Mononuclear cell (primary cell): ENCODE data around the gene DNM3. TPM values are rescaled to one million over a fixed set of nuclear protein-coding genes. Genes with fewer than 3 reads are reported as not detected.

Source experiments
- H3K27me3 ChIP-seq: 2 replicates; pipeline ENCODE4 v1.6.0; 2011; ENCODE audit warnings: low read length, control low read depth; ENCODE audit not compliant: insufficient read depth
- H3K4me1 ChIP-seq: 2 replicates; pipeline ENCODE4 v1.5.1; 2011; ENCODE audit warnings: mild to moderate bottlenecking, low read length, control low read depth; ENCODE audit not compliant: insufficient read depth
- H3K4me3 ChIP-seq: 2 replicates; pipeline ENCODE4 v1.5.1; 2011; ENCODE audit warnings: mild to moderate bottlenecking, low read length, moderate library complexity
- H3K9me3 ChIP-seq: 2 replicates; pipeline ENCODE4 v1.5.1; 2011; ENCODE audit warnings: low read depth, mild to moderate bottlenecking, control low read depth, low read length
- total RNA-seq: library from RNA; depleted of rRNA; stranded (reverse); fragments of >200 nt; gene quantifications from one replicate; pipeline ENCODE4 v1.2.3, GENCODE V29; 2012

Gene DNM3
- total RNA-seq, 1 donor = 20.5 TPM

DNA sequence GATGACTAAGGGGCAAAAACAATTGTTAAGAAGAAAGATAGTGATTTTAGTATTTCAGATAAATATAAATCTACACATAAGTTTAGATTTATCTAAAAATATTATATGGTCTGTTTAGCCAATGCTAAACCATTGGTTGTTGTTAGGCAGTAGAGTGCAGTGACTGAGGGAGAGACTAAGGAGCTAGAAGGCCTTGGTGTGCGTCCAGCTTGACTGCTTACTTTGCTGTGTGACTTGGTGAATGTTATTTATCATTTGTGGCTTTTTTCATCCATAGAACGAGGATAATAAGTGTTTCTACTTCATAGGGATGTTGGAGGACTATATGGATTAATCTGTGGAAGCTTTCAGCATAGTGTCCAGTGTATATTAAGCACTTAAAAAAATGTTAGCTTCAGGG lies 314.5 kb downstream of the DNM3 start:
- Histone ChIP-seq H3K4me3 (no peak overlapping the region), H3K4me1 (no peaks in the 10 kb centered on the region), H3K9me3 (no peaks in the 10 kb centered on the region), H3K27me3 (no peaks in the 10 kb centered on the region)

GRCh38 chr1:172162236-172162635 lies 320.9 kb downstream of the DNM3 start:
- H3K4me1 ChIP-seq = no peaks in the 10 kb centered on the region
- no peaks in the 10 kb centered on the region for H3K9me3 ChIP-seq
- no peak overlapping the region for H3K4me3 ChIP-seq
- no peaks in the 10 kb centered on the region for H3K27me3 ChIP-seq

- Histone ChIP-seq H3K9me3 (no peaks in the 10 kb centered on the region), H3K27me3 (no peaks in the 10 kb centered on the region), H3K4me3 (no peak overlapping the region), H3K4me1 (no peaks in the 10 kb centered on the region)
Measured at GRCh38 chr1:172163498-172164215, 322.4 kb downstream of the DNM3 start.

DNA sequence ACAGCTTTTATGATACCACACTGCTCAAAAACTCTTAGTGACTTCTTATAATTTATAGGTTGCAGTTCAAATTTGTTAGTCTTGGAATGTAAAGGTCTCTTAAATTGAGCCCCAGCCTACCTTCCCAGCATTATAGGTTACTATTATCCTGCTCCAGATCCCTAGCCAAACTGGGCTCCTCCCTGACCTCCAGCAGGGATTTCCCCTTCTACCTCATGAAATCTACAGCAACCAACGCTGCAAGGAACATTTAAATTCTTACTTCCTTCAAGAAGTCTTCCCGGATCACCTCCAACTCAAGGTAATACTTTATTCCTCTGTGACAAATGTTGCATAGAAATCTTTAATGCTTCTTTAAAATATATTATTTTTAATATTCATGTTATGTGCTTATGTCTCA lies 324.1 kb downstream of the DNM3 start:
- Histone ChIP-seq H3K27me3 (no peaks in the 10 kb centered on the region), H3K4me1 (no peaks in the 10 kb centered on the region), H3K9me3 (no peaks in the 10 kb centered on the region), H3K4me3 (no peak overlapping the region)

- Histone ChIP-seq H3K27me3 (no peaks in the 10 kb centered on the region), H3K9me3 (no peaks in the 10 kb centered on the region), H3K4me1 (no peaks in the 10 kb centered on the region), H3K4me3 (no peak overlapping the region)
Measured at GRCh38 chr1:172167796-172168596, 326.7 kb downstream of the DNM3 start.

- no peak overlapping the region for H3K4me3 ChIP-seq
- no peaks in the 10 kb centered on the region for H3K4me1 ChIP-seq
- H3K27me3 ChIP-seq = no peaks in the 10 kb centered on the region
- H3K9me3 ChIP-seq = no peaks in the 10 kb centered on the region
Measured at GRCh38 chr1:172168597-172168872, 327.2 kb downstream of the DNM3 start.

DNA sequence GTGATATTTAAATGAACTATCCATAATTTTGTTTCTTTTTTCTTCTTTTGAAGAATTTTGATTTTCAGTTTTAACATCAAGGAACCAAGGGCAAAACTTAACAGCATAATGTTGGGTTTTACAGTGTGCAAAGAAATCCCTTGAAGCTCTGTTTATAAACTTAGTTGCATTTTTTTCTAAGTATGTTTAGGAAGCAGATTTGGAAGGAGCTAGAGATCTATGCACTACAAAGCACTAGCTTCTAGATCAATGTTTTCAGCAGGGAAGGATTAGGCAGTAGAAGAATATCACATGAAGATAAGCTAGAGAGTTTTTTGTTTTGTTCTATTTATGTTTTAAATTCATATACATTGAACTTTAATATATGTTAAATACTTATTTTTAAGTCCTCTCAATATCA lies 328.5 kb downstream of the DNM3 start:
- Histone ChIP-seq H3K4me1 (no peaks in the 10 kb centered on the region), H3K9me3 (no peaks in the 10 kb centered on the region), H3K4me3 (no peak overlapping the region), H3K27me3 (no peaks in the 10 kb centered on the region)

GRCh38 chr1:172172352-172172831 lies 331.1 kb downstream of the DNM3 start:
- Histone ChIP-seq H3K4me1 (no peaks in the 10 kb centered on the region), H3K9me3 (no peaks in the 10 kb centered on the region), H3K27me3 (no peaks in the 10 kb centered on the region), H3K4me3 (no peak overlapping the region)

GRCh38 chr1:172176206-172176605 lies 334.9 kb downstream of the DNM3 start:
- H3K4me3 ChIP-seq = no peak overlapping the region
- no peaks in the 10 kb centered on the region for H3K9me3 ChIP-seq
- H3K4me1 ChIP-seq = peaks cover 6% of the 10 kb centered on the region
- H3K27me3 ChIP-seq = no peaks in the 10 kb centered on the region

DNA sequence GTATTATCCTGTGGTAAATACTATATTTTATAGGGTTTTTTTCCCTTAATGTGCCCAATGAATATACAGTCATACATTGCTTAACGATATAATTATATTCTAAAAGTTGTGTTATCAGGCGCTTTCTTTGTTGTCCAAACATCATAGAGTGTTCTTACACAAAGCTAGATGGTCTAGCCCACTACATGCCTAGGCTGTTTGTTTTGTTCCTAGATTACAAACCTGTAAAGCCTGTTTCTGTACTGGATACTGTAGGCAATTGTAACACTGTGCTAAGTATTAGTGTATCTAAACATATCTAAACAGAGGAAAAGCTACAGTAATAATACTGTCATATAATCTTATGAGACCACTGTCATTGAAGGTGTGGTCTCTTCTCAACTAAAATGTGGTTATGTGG lies 336.6 kb downstream of the DNM3 start:
- H3K4me1 ChIP-seq = peaks cover 18% of the 10 kb centered on the region
- H3K27me3 ChIP-seq = no peaks in the 10 kb centered on the region
- H3K9me3 ChIP-seq = no peaks in the 10 kb centered on the region
- H3K4me3 ChIP-seq = no peak overlapping the region

- Histone ChIP-seq H3K9me3 (no peaks in the 10 kb centered on the region), H3K4me3 (no peak overlapping the region), H3K4me1 (peaks cover 18% of the 10 kb centered on the region), H3K27me3 (no peaks in the 10 kb centered on the region)
Measured at GRCh38 chr1:172178886-172179285, 337.6 kb downstream of the DNM3 start.

DNA sequence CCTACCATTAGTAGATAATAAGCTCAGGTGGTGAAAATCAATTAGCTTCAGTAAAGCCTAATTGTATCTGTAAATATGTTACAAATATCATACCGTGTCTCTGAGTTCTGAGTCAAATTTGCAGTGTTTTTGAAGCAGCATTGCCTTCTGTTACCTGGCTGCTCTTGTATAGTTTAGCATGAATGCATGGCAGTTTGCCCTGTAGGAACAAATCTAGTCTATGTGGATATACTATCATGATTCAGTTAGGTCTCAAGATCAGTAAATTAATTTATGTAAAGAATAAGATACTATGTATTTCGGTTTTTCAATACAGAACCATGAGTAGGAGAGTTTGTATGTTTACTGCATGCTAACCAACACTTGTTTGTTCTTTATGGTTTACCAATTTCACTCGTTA lies 338.6 kb downstream of the DNM3 start:
- H3K27me3 ChIP-seq = no peaks in the 10 kb centered on the region

GRCh38 chr1:172180501-172181285 lies 339.4 kb downstream of the DNM3 start:
- Histone ChIP-seq H3K4me3 (no peak overlapping the region), H3K9me3 (no peaks in the 10 kb centered on the region), H3K27me3 (no peaks in the 10 kb centered on the region), H3K4me1 (peaks cover 30% of the 10 kb centered on the region)

More for the DNA sequence above, 338.6 kb downstream of the DNM3 start:
- Histone ChIP-seq H3K9me3 (no peaks in the 10 kb centered on the region), H3K4me3 (no peak overlapping the region), H3K4me1 (peaks cover 23% of the 10 kb centered on the region)

GRCh38 chr1:172184506-172185191 lies 343.4 kb downstream of the DNM3 start:
- no peaks in the 10 kb centered on the region for H3K27me3 ChIP-seq
- no peak overlapping the region for H3K4me3 ChIP-seq
- H3K9me3 ChIP-seq = no peaks in the 10 kb centered on the region
- peaks cover 31% of the 10 kb centered on the region for H3K4me1 ChIP-seq

GRCh38 chr1:172185211-172185610 lies 343.9 kb downstream of the DNM3 start:
- no peak overlapping the region for H3K4me3 ChIP-seq
- H3K27me3 ChIP-seq = no peaks in the 10 kb centered on the region
- H3K4me1 ChIP-seq = peaks cover 31% of the 10 kb centered on the region
- H3K9me3 ChIP-seq = no peaks in the 10 kb centered on the region
